OCI-LY7 (cell line): Measurements from ENCODE around the gene IL25. TPM values are rescaled to one million over a fixed set of nuclear protein-coding genes. Genes with fewer than 3 reads are reported as not detected.

Experiments
- BruUV-seq: library from RNA; stranded (reverse); fragments of 400-500 nt; replicated peaks from 2 replicates; lab custom pipeline; 2021; lab: Mats Ljungman, UMichigan
- CTCF ChIA-PET: fragments of 300-600 bp; sonication (Branson Sonifier 250); formaldehyde crosslinking; loops from one replicate; lab custom pipeline; 2022; ENCODE audit warnings: antibody characterized with exemption; ENCODE audit not compliant: unreplicated experiment; lab: Charles Lee
- POLR2A ChIA-PET: fragments of 300-600 bp; sonication (Branson Sonifier 250); formaldehyde crosslinking; loops from one replicate; lab custom pipeline; 2022; ENCODE audit warnings: antibody characterized with exemption; lab: Charles Lee
- DNase-seq: peaks from one replicate; pipeline ENCODE4 v3.0.0-alpha.2; 2015; ENCODE audit warnings: low spot score
- H2AFZ ChIP-seq: fragments of 200-600 bp; sonication (generic), shearing (Covaris generic); 2 replicates; pipeline ENCODE4 v1.6.1; 2014; ENCODE audit warnings: mild to moderate bottlenecking, antibody characterized with exemption, low read length, moderate library complexity
- H3K27ac ChIP-seq: fragments of 200-600 bp; sonication (generic); 2 replicates; pipeline ENCODE4 v1.5.1; 2014; ENCODE audit warnings: mixed run types, low read depth, mild to moderate bottlenecking, moderate library complexity, low read length, inconsistent platforms; ENCODE audit not compliant: poor library complexity, severe bottlenecking
- H3K36me3 ChIP-seq: fragments of 200-600 bp; sonication (generic); 2 replicates; pipeline ENCODE4 v1.6.1; 2014; ENCODE audit warnings: mild to moderate bottlenecking, antibody characterized with exemption, low read length, moderate library complexity, mixed read lengths; ENCODE audit not compliant: insufficient read depth
- H3K4me1 ChIP-seq: fragments of 200-600 bp; sonication (generic); 2 replicates; pipeline ENCODE4 v1.5.1; 2014; ENCODE audit warnings: mild to moderate bottlenecking, low read length; ENCODE audit not compliant: insufficient read depth, poor library complexity, severe bottlenecking
- H3K4me2 ChIP-seq: fragments of 200-600 bp; sonication (generic); 2 replicates; pipeline ENCODE4 v1.6.1; 2014; ENCODE audit warnings: mild to moderate bottlenecking, low read length
- H3K4me3 ChIP-seq: fragments of 200-600 bp; sonication (generic); 2 replicates; pipeline ENCODE4 v1.5.1; 2014; ENCODE audit warnings: mild to moderate bottlenecking, low read depth, low read length; ENCODE audit not compliant: poor library complexity, severe bottlenecking
- H3K79me2 ChIP-seq: fragments of 200-600 bp; sonication (generic); 2 replicates; pipeline ENCODE4 v1.6.1; 2016; ENCODE audit warnings: low read depth, mild to moderate bottlenecking, low read length, moderate library complexity, mixed read lengths; ENCODE audit not compliant: insufficient read depth
- H3K9me2 ChIP-seq: fragments of 200-600 bp; sonication (generic); 2 replicates; pipeline ENCODE4 v1.6.1; 2016; ENCODE audit warnings: mild to moderate bottlenecking, low read length, mixed read lengths; ENCODE audit not compliant: insufficient read depth
- H3K9me3 ChIP-seq: fragments of 200-600 bp; sonication (generic); 2 replicates; pipeline ENCODE4 v1.6.1; 2014; ENCODE audit warnings: mild to moderate bottlenecking, mixed run types, low read length, mixed read lengths
- H4K20me1 ChIP-seq: fragments of 200-600 bp; sonication (generic); 2 replicates; pipeline ENCODE4 v1.6.1; 2014; ENCODE audit warnings: mild to moderate bottlenecking, antibody characterized with exemption, low read length, moderate library complexity, mixed read lengths; ENCODE audit not compliant: insufficient read depth
- CTCF ChIP-seq: fragments of 200-600 bp; sonication (generic); conservative IDR thresholded peaks from 2 replicates; pipeline ENCODE4 v1.5.1; 2014; ENCODE audit warnings: mild to moderate bottlenecking, antibody characterized with exemption, low read length, moderate library complexity, mixed read lengths
- EZH2phosphoT487 ChIP-seq: fragments of 200-600 bp; sonication (generic); IDR thresholded peaks from 2 replicates; pipeline ENCODE4 v1.6.1; 2018; ENCODE audit warnings: low read depth, borderline replicate concordance, mild to moderate bottlenecking, mixed run types, antibody characterized with exemption, low read length, moderate library complexity, mixed read lengths
- intact Hi-C: fragments of 100-400 bp; cut with micrococcal nuclease; formaldehyde crosslinking; loops from one replicate; pipeline ENCODE4 v1.10.0; 2022; ENCODE audit not compliant: unreplicated experiment
- total RNA-seq, 2 experiments: library from RNA; depleted of rRNA in 1 of 2; stranded (reverse); fragments of >200 nt in 1 of 2; shearing (Covaris generic) in 1 of 2; gene quantifications; 2 replicates each; pipeline ENCODE4 v1.2.3, GENCODE V29; 2014 to 2022

IL25 gene
- total RNA-seq, 2 experiments from 2014 or later: not detected

GRCh38 chr14:23339506-23340268 lies 32.9 kb upstream of the IL25 start:
- no peak overlapping the region for H3K4me3 ChIP-seq
- TF ChIP-seq CTCF (no peak), EZH2phosphoT487 (no peak)
- POLR2A ChIA-PET: interaction anchor here (0.7 kb wide), 1 partner anchor 42 kb away, joined by 3 read pairs; no protein-coding TSS in a partner anchor
- H3K79me2 ChIP-seq: no peaks in the 10 kb centered on the region
- no peak overlapping the region for H3K27ac ChIP-seq
- peaks cover 32% of the 10 kb centered on the region for H3K9me3 ChIP-seq
- H2AFZ ChIP-seq: no peak overlapping the region
- no peaks in the 10 kb centered on the region for H3K4me1 ChIP-seq
- no peaks in the 10 kb centered on the region for H4K20me1 ChIP-seq
- no peak overlapping the region for H3K4me2 ChIP-seq
- no peaks in the 10 kb centered on the region for H3K9me2 ChIP-seq
- intact Hi-C loops: no loop called here
- DNase-seq: peak; percentile 27
- CTCF ChIA-PET: no interaction called here
- no TSS peak for BruUV-seq
- H3K36me3 ChIP-seq: no peaks in the 10 kb centered on the region

DNA sequence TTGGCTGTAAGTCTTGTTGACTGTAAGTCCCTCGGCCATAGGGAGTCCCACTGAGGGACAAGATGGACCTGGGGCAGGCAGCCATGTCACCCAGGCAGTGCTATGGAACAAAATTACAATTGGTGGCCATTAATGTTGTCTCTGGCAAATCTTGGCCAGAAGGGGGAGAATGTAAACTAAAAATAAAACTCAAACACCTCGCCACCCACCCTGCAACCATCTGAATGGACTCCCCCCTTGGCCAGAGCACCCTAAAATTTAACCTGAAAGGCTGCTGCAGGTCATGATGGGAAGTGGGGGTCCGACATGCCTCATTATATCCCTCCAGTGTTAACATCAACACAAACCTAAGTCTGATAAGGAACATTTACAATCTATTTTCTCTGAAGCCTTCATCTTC lies 28.1 kb upstream of the IL25 start:
- no peak overlapping the region for H3K27ac ChIP-seq
- no peaks in the 10 kb centered on the region for H3K79me2 ChIP-seq
- no peak for DNase-seq
- ChIA-PET CTCF (no interaction called here), POLR2A (no interaction called here)
- no peak overlapping the region for H3K4me2 ChIP-seq
- H3K4me1 ChIP-seq: no peaks in the 10 kb centered on the region
- BruUV-seq: no TSS peak
- H3K9me3 ChIP-seq: peaks cover 11% of the 10 kb centered on the region
- no peak overlapping the region for H2AFZ ChIP-seq
- no peak overlapping the region for H3K4me3 ChIP-seq
- peak; percentile 22; the same call in 1 of the 2 replicates for TF ChIP-seq CTCF
- TF ChIP-seq EZH2phosphoT487: no peak
- no peaks in the 10 kb centered on the region for H3K9me2 ChIP-seq
- no peaks in the 10 kb centered on the region for H3K36me3 ChIP-seq
- H4K20me1 ChIP-seq: no peaks in the 10 kb centered on the region
- intact Hi-C loops: no loop called here

DNA sequence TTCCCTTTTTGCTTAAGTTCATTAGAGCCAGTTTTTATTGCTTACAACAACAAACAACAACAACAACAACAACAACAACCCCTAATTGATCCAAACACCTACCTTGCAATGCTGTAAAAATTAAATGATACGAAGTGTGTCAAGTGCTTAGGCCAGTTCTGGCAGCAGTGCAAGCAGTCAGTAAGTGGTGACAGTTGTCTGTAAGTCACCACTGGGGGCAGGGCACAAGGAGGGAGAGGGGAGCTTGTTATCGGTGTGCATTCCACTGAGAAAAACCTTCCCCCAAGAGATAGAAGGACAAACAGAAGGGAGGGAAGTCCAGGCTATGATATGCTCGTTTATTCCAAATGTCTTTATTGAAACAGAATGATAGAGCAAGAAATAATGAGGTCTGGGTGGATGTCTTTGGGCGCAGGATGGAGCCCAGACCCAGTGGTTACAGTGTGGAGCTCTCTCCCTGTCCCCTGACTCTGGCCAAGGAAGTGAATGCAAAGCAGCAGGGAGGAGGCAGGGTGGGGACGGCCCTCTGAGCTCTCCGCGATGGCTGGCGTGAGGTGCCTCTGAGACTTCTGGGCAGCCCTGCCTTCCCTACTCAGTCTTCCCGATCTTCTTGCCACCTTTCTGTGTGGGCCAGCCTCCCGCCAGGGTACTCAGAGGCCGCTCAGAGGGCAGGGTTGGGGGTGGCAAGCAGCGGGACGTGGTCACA lies 26.5 kb upstream of the IL25 start:
- Histone ChIP-seq H3K4me2 (no peak overlapping the region), H3K27ac (no peak overlapping the region), H3K36me3 (no peaks in the 10 kb centered on the region), H4K20me1 (no peaks in the 10 kb centered on the region), H2AFZ (no peak overlapping the region), H3K79me2 (no peaks in the 10 kb centered on the region), H3K4me1 (no peaks in the 10 kb centered on the region), H3K9me3 (no peaks in the 10 kb centered on the region), H3K9me2 (no peaks in the 10 kb centered on the region), H3K4me3 (no peak overlapping the region)
- ChIA-PET CTCF (no interaction called here), POLR2A (no interaction called here)
- no TSS peak for BruUV-seq
- DNase-seq: no peak
- no peak for TF ChIP-seq CTCF
- TF ChIP-seq EZH2phosphoT487: no peak
- intact Hi-C loops: no loop called here
